ENCODE results near the gene ANKRD12.
"Not testable (repeated sequence)": the region's sequence is repeated elsewhere in the genome, so short reads cannot be mapped to it uniquely, and the experiment has no call there.

Gene ANKRD12

GRCh38 chr18:9136315-9137155, at the start of gene ANKRD12:
ANKRD12 (plus strand) TSS chr18:9136781; CDS start chr18:9182433, 45,652 bp downstream.
- peak; percentile 97 for DNase-seq (ENCODE audit: low spot score)

- no peak for DNase-seq (ENCODE audit: low spot score)
Measured at GRCh38 chr18:9087144-9087543, 49.4 kb upstream of the ANKRD12 start.

- DNase-seq (ENCODE audit: low spot score), result no peak
Measured at GRCh38 chr18:9088252-9088651, 48.3 kb upstream of the ANKRD12 start.

- DNase-seq (ENCODE audit: low spot score), result not testable (repeated sequence)
Measured at GRCh38 chr18:9088727-9089126, 47.9 kb upstream of the ANKRD12 start.

- DNase-seq (ENCODE audit: low spot score), result no peak
Measured at GRCh38 chr18:9090578-9090977, 46.0 kb upstream of the ANKRD12 start.

GRCh38 chr18:9091066-9091476, 45.5 kb upstream of the ANKRD12 start:
- no peak for DNase-seq (ENCODE audit: low spot score)

GRCh38 chr18:9092665-9093064, 43.9 kb upstream of the ANKRD12 start:
- DNase-seq (ENCODE audit: low spot score), result no peak

- DNase-seq (ENCODE audit: low spot score), result not testable (repeated sequence)
Measured at GRCh38 chr18:9093109-9093508, 43.5 kb upstream of the ANKRD12 start.

GRCh38 chr18:9094307-9095226, 42.0 kb upstream of the ANKRD12 start:
- no peak for DNase-seq (ENCODE audit: low spot score)

- DNase-seq (ENCODE audit: low spot score), result no peak
Measured at GRCh38 chr18:9095297-9096006, 41.1 kb upstream of the ANKRD12 start.

- no peak for DNase-seq (ENCODE audit: low spot score)
Measured at GRCh38 chr18:9096007-9096371, 40.6 kb upstream of the ANKRD12 start.

GRCh38 chr18:9096685-9097084, 39.9 kb upstream of the ANKRD12 start:
- DNase-seq (ENCODE audit: low spot score), result no peak

- no peak for DNase-seq (ENCODE audit: low spot score)
Measured at GRCh38 chr18:9097349-9097748, 39.2 kb upstream of the ANKRD12 start.

GRCh38 chr18:9100796-9101195, 35.8 kb upstream of the ANKRD12 start:
- DNase-seq (ENCODE audit: low spot score), result no peak

- DNase-seq (ENCODE audit: low spot score), result no peak
Measured at GRCh38 chr18:9101730-9102507, 34.7 kb upstream of the ANKRD12 start.

GRCh38 chr18:9102508-9103375, 33.8 kb upstream of the ANKRD12 start, which contains the start of gene NDUFV2:
NDUFV2 (plus strand) TSS chr18:9102699; CDS start chr18:9102744, 45 bp downstream.
- peak; percentile 99 for DNase-seq (ENCODE audit: low spot score)

- no peak for DNase-seq (ENCODE audit: low spot score)
Measured at GRCh38 chr18:9103376-9103873, 33.2 kb upstream of the ANKRD12 start.

- DNase-seq (ENCODE audit: low spot score), result no peak
Measured at GRCh38 chr18:9104244-9104901, 32.2 kb upstream of the ANKRD12 start.

- DNase-seq (ENCODE audit: low spot score), result no peak
Measured at GRCh38 chr18:9105420-9105819, 31.2 kb upstream of the ANKRD12 start.

- no peak for DNase-seq (ENCODE audit: low spot score)
Measured at GRCh38 chr18:9106094-9106493, 30.5 kb upstream of the ANKRD12 start.

All from left forelimb (tissue), 1 donor.